HG03354 (cell line): ENCODE measurements around the gene ZFYVE28.
"Not testable (repeated sequence)": the region's sequence is repeated elsewhere in the genome, so short reads cannot be mapped to it uniquely, and the experiment has no call there.

ENCODE experiments used
- ATAC-seq: cut with Tn5 transposase; IDR thresholded peaks from one replicate; pipeline ENCODE4 v1.9.1; 2021; ENCODE audit warnings: mild to moderate bottlenecking; ENCODE audit not compliant: unreplicated experiment, poor library complexity, severe bottlenecking

The ZFYVE28 gene

DNA sequence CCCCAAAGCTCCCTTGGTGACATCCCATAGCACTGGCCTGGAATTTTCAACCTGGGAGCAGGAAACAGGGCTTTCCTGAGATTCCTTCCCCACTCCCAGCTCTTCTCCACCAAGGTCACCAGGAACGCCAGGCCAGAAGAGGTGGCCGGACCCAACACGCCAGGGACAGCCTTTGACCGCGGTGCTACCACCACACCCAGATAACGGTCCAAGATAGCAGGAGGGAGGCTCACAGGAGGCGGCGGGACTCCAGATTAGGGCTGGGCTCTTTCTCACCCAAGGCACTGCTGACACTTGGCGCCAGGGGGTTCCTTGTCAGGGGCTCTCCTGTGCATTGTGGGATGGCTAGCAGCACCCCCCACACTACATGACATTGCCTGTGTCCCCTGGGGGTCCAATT is 22.9 kb downstream of the ZFYVE28 start:
- ATAC-seq: no peak

DNA sequence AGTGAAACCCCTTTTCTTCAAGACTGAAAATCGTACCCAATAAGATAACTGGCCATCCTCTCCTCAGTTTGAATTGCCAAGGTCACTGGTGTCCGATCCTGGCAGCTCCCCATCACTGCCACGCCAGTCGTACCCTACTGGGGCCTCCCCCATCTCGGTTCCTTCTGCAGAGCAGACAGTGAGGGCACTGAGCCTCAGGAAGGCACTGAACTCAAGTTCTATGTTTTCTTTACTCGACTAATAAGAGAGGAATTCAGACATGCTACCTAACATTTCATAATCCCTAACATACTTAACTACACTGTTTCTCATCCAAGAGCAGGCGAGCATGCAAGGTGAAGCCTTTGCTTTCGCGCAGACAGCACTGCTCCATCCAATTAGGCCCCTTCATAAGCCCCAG is 23.4 kb downstream of the ZFYVE28 start:
- no peak for ATAC-seq

- no peak for ATAC-seq
Observed at GRCh38 chr4:2394528-2394927, 23.9 kb downstream of the ZFYVE28 start.

- no peak for ATAC-seq
Observed at GRCh38 chr4:2393353-2394270, 24.8 kb downstream of the ZFYVE28 start.

GRCh38 chr4:2390784-2391421 is 27.5 kb downstream of the ZFYVE28 start:
- no peak for ATAC-seq

- no peak for ATAC-seq
Observed at GRCh38 chr4:2390146-2390545, 28.3 kb downstream of the ZFYVE28 start.

GRCh38 chr4:2389691-2390090 is 28.8 kb downstream of the ZFYVE28 start:
- no peak for ATAC-seq

DNA sequence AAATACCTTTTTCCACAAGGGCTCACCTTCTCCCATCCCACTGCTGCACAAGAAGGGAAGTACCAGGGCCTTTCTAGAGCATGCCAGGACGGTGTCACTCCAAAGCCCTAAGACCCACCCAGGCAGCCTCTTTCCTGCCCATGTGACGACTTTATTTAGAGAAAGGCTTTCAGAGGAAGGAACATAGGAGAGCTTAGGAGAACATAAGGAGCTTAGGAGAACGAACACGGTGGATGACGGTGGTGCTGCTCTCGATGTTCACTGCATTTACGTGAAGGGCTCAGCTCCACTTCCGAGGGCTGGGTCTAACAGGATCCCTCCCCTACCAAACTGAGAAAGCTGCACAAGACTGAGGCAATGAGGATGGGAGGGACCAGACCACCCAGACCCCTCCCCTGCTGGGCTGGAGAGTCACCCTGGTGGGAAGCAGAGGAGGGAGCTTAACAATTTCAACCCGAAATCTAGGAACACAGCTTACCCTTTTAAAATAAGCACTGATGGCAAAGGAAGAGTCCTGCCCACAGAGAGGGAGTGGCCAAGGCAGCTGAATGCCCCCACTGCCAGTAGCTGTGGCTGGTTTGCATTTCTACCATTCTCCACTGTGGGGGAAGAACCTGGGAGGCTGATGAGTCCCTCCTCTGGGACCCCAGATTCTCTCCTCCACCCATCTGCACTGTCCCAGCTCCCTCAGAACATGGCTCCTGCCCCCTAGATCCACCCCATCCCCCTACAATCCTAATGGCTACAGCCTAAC is 29.8 kb downstream of the ZFYVE28 start:
- no peak for ATAC-seq

- no peak for ATAC-seq
Observed at GRCh38 chr4:2387829-2388228, 30.6 kb downstream of the ZFYVE28 start.

- no peak for ATAC-seq
Observed at GRCh38 chr4:2387218-2387617, 31.2 kb downstream of the ZFYVE28 start.

- no peak for ATAC-seq
Observed at GRCh38 chr4:2386717-2387116, 31.7 kb downstream of the ZFYVE28 start.

- no peak for ATAC-seq
Observed at GRCh38 chr4:2385516-2385915, 32.9 kb downstream of the ZFYVE28 start.

GRCh38 chr4:2384245-2384644 is 34.2 kb downstream of the ZFYVE28 start:
- ATAC-seq: no peak

GRCh38 chr4:2383760-2384159 is 34.7 kb downstream of the ZFYVE28 start:
- ATAC-seq: no peak

- not testable (repeated sequence) for ATAC-seq
Observed at GRCh38 chr4:2383220-2383631, 35.2 kb downstream of the ZFYVE28 start.

GRCh38 chr4:2382769-2383202 is 35.7 kb downstream of the ZFYVE28 start:
- ATAC-seq: not testable (repeated sequence)

DNA sequence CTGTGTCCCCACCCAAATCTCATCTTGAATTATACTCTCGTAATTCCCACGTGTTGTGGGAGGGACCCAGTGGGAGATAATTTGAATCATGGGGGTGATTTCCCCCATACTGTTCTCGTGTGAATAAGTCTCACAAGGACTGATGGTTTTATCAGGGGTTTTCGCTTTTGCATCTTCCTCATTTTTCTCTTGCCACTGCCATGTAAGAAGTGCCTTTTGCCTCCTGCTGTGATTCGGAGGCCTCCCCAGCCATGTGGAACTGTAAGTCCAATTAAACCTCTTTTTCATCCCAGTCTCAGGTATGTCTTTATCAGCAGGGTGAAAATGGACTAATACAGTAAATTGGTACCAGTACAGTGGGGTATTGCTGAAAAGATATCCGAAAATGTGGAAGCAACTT is 37.9 kb downstream of the ZFYVE28 start:
- not testable (repeated sequence) for ATAC-seq

DNA sequence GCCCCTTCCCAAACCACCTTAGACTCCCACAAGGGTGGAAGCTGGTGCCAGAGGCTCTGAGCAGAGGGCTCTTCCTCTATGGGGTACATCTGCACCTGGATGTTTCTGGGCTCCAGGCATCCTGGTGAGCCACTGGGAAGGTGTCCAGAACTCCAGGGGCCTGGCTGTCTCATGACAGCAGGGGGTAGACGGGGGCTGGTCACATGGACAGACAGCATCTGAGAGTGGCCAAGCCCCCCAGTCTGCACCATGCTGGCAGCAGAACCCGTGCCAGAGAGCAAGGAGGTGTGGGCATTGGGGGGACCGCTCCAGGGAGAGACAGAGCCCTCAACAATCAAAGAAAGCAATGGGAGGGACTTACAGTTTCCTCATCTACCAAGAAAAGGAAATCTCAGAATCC is 39.5 kb downstream of the ZFYVE28 start:
- no peak for ATAC-seq

DNA sequence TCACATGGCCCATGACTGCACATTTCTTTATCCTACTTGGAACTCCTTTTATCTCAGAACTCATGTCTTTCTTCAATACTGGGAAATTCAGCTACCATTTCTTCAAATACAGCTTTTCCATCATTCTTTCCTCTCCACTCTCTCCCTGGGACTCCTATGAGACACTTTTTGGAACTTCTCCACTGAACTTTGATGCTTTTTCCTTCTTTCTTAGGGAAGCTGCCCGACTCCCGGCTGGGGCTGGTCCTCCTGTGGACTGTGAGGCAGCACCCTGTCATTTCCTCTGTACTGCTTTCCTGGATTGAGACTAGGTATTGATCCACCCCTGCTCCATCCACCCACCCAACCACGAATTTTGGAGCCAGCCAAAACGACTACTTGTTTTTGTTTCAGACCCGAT is 40.0 kb downstream of the ZFYVE28 start:
- ATAC-seq: no peak

DNA sequence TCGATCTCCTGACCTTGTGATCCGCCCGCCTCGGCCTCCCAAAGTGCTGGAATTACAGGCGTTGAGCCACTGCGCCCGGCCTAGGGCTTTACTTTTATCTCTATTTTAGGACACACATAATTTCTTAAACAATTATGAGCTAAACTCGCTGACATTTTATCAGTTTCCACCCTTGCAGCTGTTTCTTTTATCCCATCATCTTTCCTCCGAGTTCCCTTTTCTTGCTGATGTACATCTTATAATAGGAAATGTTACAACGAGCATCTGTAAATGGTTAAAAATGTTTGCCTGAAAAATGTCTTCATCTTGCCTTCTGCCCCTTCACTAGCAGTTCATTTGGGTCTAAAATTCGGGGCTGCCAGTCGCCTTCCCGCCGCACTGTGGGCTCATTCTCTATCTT is 41.2 kb downstream of the ZFYVE28 start:
- no peak for ATAC-seq
